NCI-H2081 treated with DMSO at 0.1 percent for 48 hours (cell line): Measurements from ENCODE around the gene SLC46A3.
"Not testable (repeated sequence)": the region's sequence is repeated elsewhere in the genome, so short reads cannot be mapped to it uniquely, and the experiment has no call there.

Source experiments
- DNase-seq: peaks from one replicate; lab custom pipeline; 2025; lab: John Stamatoyannopoulos, UW

SLC46A3 gene

GRCh38 chr13:28729541-28729940, 10.8 kb upstream of the SLC46A3 start:
- DNase-seq, result no peak

GRCh38 chr13:28728642-28729041, 9.9 kb upstream of the SLC46A3 start:
- no peak for DNase-seq

- no peak for DNase-seq
These were observed 6.4 kb upstream of the SLC46A3 start for GRCh38 chr13:28725046-28725610.

GRCh38 chr13:28723806-28724205, 5.0 kb upstream of the SLC46A3 start:
- DNase-seq, result no peak

- no peak for DNase-seq
These were observed 671 bp upstream of the SLC46A3 start for GRCh38 chr13:28719227-28720055.

GRCh38 chr13:28718196-28718542, 601 bp downstream of the SLC46A3 start:
- no peak for DNase-seq

GRCh38 chr13:28717170-28717569, 1.6 kb downstream of the SLC46A3 start:
- DNase-seq, result no peak

GRCh38 chr13:28716511-28716910, 2.3 kb downstream of the SLC46A3 start:
- DNase-seq, result no peak

GRCh38 chr13:28714651-28715050, 4.1 kb downstream of the SLC46A3 start:
- DNase-seq, result no peak

- no peak for DNase-seq
These were observed 8.6 kb downstream of the SLC46A3 start for GRCh38 chr13:28710161-28710560.

- no peak for DNase-seq
These were observed 10.9 kb downstream of the SLC46A3 start for GRCh38 chr13:28707629-28708427.

- no peak for DNase-seq
These were observed 13.2 kb downstream of the SLC46A3 start for GRCh38 chr13:28705461-28706083.

GRCh38 chr13:28704919-28705318, 13.9 kb downstream of the SLC46A3 start:
- DNase-seq, result no peak

GRCh38 chr13:28704282-28704681, 14.5 kb downstream of the SLC46A3 start:
- DNase-seq, result no peak

GRCh38 chr13:28699246-28699645, 19.5 kb downstream of the SLC46A3 start:
- no peak for DNase-seq

GRCh38 chr13:28697441-28697840, 21.3 kb downstream of the SLC46A3 start:
- no peak for DNase-seq

GRCh38 chr13:28693605-28694491, 24.9 kb downstream of the SLC46A3 start:
- not testable (repeated sequence) for DNase-seq

- DNase-seq, result no peak
These were observed 32.9 kb downstream of the SLC46A3 start for GRCh38 chr13:28685892-28686291.

GRCh38 chr13:28685114-28685513, 33.7 kb downstream of the SLC46A3 start:
- no peak for DNase-seq

GRCh38 chr13:28684257-28684656, 34.5 kb downstream of the SLC46A3 start:
- no peak for DNase-seq

- DNase-seq, result not testable (repeated sequence)
These were observed 35.6 kb downstream of the SLC46A3 start for GRCh38 chr13:28683169-28683568.
